GM04504 (cell line): ENCODE measurements around the gene GBE1.

Experiments used
- DNase-seq: peaks from one replicate; pipeline ENCODE4 v3.0.0-alpha.2; 2012; ENCODE audit warnings: low read depth

GBE1 gene

DNA sequence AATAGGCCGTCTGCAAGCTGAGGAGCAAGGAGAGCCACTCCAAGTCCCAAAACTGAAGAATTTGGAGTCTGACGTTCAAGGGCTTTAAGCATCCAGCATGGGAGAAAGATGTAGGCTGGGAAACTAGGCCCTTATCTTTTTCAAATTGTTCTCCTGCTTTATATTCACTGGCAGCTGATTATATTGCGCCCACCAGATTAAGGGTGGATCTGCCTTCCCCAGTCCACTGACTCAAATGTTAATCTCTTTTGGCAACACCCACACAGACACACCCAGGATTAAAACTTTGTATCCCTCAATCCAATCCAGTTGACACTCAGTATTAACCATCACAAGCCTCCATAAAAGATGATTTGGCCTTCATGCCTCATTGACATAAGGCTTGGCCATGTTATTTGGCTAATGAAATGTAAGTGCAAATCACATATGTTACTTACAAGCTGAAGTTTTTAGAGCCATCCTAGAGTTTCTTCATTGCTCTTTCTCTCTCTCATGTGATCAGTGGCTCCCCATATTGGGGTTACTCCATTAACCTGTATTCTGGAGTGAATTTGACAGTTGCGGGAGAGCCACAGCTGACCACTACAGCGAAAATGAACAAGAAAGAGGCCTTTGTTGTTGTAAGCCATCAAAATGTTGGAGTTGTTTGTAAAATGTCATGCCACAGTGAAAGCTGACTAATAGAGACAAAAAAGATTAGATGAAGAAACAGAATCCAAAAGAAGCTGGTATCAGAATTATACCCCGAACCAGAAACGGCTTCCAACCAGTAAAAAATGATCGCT is 61.7 kb downstream of the GBE1 start:
- no peak for DNase-seq

DNA sequence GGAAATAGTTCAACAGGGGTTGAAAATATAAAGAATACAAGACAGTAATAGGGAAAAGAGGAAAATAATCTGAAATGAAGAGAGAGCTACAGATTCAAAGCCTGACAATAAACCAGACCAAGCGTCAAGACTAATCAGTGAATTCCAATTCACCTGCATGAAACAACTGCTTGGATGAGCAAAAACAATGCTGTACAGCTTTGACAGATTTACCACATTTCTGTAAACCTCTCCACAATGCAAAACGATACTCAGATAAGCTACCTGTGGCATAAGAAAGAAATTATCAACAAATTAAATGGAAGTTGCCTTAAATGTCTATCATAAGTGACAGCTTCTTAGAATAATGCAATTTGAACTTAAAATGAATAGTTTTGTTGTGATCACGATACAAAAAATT is 65.4 kb downstream of the GBE1 start:
- no peak for DNase-seq

DNA sequence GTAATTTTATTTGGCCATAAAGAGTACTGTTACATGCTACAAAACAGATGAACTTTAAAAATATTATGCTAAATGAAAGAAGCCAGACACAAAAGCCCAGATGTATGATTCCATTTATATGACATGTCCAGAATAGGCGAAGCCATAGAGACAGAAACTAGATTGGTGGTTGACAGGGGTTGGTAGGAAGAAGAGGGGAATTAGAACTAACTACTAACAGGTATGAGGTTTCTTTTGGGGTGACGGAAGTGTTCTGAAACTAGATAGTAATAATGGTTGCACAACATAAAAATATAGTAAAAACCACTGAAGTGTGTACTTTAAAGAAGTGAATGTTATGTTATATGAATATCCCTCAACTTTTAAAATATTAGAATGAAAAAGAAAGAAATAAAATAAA is 66.1 kb downstream of the GBE1 start:
- no peak for DNase-seq

DNA sequence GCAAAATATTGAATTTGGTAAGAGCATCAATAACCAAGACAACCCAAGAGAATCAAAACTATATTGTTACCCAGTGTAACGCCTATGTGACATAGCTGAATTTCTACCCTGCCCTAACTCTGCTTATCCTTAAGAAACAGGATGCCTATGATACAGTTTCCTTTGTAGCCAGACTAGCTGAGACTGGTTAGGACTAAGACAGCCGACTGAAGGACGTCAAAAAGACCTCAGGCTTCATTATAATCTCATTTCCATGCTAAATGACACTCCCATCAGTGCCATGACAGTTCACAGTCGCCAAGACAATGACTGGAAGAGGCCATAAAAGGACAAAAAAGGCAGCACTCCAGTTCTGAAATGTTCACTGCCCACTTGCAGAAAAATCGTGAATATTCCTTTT is 66.8 kb downstream of the GBE1 start:
- no peak for DNase-seq

DNA sequence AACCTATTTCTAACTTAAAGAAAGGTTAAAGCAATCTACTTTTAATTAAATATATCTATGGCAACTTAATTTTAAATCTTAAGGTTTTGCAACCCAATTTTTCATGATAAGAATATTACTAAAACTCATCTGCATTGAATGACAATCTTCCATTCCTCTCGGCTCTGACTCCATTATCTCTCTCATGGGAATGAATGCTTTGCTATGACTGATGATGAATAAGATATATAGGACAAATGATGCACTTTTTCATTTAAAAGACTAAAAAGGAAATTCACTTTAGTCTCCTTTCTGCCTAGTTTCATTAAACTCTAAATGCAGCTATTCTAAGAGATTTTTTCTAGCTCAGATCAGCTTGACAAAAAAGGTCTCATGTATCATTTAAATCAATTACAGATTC is 68.7 kb downstream of the GBE1 start:
- DNase-seq: no peak

DNA sequence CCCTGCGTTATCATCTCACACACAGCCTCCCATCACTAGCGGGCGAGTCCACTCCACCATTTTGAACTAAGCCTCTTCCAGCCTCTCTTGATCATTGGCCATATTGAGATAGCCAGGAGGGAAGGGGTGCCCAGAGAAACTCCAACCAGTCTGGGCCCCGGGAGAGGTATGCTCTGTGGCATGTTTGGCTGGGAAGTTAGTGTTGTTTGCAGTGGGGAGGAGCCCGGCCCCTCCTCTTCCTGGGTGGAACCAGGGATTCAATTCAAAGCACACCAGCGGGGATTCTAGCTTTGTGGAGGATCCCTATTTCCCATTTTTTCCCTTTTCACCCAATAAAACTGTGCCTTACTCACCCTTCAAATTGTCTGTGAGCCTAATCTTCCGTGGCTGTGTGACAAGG is 71.8 kb downstream of the GBE1 start:
- DNase-seq: no peak

DNA sequence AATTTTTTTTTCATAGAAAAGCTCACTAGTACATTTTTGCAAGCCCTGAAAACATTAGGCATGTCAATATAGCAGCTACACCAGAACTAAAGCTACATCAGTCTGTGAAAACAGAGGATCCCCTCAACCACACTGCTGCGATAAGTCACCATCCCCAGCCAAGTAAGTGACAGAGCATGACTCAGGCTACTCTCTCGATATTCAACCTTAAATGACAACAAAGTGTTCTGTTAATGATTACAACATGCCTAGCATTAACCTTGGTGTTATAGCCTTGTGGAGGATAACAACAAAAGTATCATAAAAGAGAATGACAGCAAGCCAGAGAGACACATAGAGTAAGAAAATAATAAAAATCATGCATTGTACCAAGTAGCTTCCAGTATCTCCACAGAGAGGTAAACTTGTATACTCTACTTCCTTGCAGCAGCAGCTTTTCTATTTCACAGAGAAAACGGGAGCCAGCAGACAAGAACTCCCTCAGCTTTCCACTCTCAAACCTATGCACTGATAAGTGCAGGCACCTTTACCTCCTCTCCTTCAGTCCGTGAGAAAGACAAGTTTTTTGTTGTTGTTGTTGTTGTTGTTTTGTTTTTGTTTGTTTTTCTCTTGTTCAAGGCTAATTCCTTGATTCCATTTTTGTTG is 76.6 kb downstream of the GBE1 start:
- peak; percentile 21 for DNase-seq

DNA sequence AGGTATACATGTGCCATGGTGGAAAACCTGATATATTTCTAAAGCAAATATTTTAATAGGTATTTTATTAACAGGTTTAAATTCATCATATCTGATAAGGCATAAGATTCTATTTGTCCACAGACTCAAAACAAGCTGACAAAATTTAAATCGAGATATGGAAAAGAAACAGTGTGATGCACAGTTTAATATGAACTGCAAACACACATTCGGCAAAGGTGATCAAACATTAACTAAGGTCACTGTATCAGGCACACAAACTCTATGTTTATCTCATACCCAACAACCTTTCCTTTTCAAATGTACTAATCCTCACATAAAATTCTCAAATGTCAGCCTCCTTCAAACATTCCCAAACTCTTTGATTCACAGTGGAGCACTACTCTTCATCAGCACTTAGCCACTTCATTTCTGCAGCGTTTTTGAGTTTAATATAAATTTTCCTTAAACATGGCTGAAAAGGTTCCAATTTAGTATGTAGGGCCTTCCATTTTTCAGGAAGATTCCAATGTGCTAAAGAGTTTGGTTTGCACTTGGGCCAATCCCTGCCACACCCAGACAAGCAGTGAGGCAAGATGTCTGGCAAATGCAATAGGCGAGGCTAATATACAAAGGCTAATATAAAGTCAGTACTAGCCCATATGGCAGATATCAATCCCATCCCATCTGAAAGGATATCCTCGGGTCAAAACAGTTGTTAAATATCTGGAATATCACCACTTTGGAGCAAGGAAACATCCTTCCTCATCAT is 84.6 kb downstream of the GBE1 start:
- DNase-seq: no peak

DNA sequence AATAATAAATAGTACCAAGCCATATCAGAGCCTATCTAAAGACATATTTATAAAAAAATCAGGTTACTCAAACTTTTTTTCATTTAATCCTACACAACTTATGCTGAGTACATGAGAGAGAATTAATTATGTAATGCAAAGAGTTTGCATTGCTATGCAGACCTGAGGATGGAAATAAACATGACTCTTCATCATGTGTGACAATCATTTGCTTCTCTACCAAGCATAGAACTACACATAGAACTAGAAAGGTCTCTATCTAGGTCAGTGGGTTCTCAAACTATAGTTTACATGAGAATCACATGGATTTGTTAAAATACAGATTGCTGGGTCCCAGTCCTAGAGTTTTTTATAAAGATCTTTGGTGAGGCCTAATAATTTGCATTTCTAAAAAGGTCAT is 86.8 kb downstream of the GBE1 start:
- no peak for DNase-seq

DNA sequence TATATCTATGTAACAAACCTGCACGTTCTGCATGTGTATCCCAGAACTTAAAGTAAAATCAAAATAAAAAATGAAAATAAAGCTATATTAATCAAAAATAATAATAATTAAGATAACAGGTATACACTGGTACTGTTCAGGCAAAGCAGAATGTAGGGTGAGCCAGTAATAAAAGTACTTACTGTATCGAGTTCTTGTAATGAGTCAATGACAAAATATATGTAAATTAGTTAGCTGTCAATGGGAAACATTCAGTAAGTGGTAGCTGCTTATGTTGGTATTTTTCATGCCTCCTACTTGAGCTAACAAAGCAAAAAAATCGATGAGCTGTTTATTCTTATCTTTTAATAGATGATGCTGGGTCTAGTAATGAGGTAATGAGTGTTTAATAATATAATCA is 93.2 kb downstream of the GBE1 start:
- no peak for DNase-seq

DNA sequence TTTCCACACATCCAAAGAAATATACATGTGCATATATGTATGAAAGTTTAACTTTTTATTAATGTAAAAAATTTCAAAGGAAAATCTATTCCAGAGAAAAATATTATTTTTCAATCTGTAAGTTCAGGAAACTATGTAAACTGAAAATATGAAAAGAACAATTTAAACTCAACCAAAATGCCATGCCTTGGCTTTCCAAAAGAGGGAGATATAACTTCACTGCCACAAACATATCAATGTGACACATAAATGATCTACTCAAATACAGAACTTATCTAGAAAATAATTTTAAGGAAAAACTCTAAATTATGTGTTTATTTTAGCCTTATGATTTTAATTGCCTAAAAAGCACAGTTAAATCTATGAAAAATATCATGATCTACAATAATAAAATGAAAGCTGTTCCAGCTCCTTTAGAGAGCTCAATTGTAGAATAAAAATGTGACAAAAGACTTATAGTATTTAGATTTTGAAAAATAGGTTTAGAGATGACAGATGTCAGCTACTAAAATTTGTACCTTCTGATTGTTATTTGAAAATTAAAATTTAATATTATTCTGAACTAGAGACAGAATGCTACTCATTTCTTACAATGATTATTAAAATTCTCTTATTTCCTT is 94.8 kb downstream of the GBE1 start:
- peak; percentile 5 for DNase-seq

DNA sequence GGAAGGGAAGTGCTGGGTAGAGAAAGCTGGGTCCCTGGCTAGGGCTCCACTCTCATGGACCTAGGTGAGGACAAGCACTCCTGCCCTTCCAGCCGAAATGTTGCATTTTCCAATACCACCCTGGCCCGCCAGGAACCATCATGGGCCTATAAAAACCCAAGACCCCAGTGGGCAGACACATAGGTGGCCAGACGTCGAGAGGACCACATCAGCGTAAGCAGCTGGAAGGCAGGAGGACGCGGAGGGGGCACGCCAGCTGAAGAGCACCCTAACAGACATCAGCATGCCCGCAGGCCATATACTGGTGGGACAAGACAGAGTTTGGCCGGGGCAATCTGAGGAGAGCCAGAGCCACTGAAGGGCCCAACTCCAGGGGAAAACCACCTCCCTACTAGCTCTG is 98.3 kb downstream of the GBE1 start:
- DNase-seq: no peak

DNA sequence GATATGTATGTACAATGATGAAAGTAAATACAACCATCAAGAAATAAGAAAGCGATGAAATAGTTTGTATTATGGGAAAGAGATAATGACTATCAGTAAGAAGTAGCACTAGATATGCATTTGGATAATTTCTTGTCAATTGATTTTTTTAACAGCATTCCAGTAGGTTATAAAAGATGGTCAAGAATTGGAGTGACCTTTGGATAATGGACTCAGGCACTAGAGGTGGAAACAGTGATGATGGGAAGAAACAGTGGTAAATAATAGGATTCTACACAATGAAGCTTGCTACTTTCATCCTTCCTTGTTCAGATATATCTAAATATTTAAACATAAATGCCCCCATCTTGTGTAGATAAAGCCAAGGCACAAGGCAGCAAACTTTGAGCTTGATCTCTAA is 101.4 kb downstream of the GBE1 start:
- no peak for DNase-seq

DNA sequence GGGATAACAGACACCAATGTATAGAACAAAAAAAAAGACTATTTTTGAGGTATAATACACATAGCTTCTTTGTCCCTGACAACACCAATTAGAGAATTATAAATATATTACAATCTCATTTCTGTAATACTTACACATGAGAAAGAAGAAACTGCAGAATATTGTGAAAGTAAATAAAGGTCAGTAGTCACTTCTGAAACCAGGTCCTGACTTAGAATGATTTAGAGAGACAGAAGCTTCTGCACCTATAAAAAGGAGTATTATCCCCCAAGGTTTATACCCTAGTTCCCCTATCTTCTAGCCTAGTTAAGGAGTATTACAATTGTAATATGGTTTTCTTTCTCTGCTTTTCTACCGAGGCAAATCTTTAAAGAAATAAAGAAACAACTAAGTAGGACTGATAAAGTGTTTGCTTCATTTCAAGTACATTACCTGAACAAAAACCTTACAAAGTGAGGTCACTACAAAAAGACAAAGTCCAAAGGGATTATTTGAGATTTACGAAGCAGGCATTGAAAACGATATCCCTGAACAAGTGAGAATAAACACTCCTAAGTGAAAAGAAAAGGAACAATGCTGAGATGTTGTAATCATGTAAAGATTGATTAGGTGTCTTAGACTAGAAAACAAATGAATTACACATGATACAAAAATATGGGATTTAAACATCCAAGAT is 103.0 kb downstream of the GBE1 start:
- DNase-seq: no peak

DNA sequence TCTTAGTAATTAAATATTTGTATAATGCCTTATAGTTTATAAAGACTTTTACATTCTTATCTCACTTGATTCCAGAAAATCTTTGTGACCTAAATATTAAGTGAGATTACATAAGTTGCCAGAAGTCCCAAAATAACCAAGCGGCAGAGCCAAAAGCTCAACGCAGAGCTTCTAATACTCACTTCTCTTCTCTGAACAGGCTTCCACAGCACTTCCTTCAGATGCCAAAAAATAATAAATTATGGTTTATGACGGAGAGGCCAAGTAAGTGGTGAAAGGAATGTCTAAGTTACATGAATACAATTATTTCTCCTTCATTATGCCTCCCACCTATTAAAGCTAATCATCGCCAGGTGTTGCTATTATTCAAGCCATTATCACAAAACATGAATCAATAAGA is 110.3 kb downstream of the GBE1 start:
- no peak for DNase-seq

DNA sequence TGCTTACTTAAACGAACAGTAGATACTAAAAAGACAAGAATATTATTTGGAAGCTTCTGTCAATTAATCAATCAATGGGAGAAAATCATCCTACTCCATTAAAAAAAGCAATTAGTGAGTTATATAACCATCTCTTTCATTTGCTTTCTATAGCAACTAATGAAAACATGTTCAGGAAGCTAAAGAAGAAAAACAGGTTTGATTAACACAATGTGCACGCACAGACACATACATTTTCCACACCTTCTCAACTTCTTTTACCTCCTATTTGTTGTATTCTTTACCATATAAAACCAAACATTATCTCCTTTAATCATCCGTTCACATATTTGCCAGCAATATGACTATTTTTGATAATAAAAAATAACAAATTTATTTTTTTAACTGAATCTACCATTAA is 111.3 kb downstream of the GBE1 start:
- no peak for DNase-seq

DNA sequence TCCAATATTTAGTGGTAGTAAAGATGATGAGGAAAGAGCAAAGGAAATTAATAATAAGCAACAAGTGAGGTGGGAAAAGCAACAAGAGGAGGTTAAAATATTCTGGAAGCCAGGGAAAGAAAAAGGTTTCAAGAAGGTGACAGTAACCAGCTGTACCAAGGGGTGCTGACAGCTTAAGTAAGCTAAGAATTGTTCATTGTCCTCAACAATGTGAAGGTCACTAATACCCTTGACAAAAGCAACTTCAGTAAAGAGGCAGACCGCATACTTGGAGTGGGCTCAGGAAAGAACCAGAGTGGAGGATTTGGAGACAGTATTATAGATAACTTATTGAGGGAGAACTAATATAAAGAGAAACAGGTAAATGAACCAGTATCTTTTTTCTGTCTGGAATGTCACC is 116.2 kb downstream of the GBE1 start:
- DNase-seq: no peak

DNA sequence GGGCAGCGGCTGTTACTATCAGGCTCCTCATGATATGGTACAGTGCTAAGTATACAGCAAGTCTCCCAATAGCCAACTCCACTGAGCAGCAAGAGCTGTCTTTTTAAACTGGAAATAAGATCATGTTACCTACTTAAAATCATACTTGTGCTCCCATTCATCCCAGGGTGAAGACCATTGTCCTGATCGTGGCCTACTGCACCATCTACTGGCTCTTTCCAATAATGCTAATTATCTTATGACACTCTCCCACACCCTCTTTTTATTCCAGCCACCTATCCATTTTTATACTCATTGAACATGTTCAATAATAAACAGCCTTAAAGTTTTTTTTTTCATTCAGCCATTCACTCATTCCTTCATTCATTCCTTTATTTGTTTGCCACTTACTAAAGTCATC is 117.7 kb downstream of the GBE1 start:
- peak; percentile 4 for DNase-seq

DNA sequence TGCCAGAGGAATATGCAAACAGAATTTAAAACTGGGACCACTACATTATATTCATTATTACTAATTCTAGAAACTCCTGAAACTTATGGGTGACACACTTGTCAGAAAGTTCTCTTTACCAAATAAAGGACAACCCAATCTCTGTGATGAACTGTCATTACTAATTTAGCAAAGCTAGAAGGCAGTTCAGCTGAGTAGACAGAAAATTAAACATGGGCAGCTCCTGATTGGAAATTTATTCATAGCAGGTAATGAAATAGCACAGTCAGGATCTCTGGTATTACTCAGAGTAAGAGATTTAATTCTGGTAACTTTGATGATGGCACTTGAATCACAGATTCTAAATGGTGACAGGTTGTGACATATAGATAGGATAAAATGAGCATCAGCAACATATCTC is 123.0 kb downstream of the GBE1 start:
- DNase-seq: no peak

DNA sequence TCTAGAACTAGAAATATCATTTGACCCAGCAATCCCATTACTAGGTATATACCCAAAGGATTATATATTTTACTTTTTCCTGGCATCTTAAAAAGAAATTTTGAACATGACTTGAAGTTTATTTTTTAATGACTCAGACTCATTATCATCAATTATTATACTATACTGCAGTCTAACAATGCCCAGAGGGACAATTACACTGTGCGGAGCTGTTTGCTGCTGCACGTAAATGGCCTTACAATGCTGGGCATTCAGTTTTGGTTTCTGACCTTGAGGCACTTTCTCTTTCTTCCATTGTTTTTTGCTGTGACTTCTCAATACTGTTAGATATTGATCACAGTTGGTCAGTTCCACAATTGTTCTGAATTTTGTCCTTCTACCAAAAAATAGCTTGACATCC is 128.8 kb downstream of the GBE1 start:
- no peak for DNase-seq

DNA sequence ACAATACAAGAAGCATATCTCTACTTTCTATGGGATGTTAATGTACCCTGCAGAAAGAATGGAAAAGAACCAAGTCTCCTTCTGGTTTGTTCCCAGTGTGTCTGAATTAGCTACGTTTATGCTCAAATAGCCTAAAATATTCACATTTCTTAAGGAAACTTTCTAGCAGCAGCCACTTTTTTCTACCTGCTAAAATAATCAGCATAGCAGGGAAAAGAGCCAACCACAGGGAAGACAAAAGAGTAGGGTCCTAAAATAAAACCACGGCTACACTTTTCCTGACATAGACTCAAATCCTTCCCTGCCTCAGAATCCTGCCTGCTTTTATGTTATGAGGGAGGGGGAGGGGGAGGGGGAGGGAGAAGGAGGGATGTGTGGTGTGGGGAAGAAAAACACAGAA is 136.7 kb downstream of the GBE1 start:
- no peak for DNase-seq

DNA sequence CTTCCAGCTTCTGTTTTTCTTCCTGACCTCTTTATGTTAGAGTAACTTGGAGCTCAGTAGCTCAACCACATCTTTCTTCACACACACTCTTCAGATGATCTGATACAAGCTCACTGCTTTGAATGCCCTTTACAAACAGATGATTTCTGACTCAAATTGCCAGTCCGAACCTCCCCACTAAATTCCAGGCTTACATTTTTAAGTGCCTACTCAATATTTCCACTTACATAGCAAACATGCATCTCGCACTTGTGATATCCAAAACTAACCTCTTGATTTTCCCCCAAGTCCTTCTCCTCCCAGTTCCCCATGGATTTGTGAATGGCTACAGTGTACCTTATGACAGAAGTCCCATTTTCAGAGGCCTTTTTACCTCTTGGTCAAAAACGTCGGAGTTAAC is 139.1 kb downstream of the GBE1 start:
- no peak for DNase-seq
